Measurements from ENCODE around the gene VSTM2L.
"Not testable (repeated sequence)": the region's sequence is repeated elsewhere in the genome, so short reads cannot be mapped to it uniquely, and the experiment has no call there.

VSTM2L gene

DNA sequence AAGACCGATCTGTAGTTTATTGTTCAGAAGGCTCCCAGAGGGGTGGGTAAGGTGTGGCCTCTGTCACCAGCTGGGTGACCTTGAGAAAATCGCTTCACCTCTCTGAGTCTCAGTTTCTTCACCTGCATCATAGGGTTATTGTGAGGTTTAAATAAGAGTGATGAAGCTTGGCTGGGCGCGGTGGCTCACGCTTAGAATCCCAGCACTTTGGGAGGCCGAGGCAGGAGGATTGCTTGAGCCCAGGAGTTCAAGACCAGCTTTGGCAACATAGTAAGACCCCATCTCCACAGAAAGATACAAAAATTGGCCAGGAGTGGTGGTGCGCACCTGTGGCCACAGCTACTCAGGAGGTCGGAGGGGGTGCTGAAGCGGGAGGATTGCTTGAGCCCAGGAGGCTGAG, 36.0 kb downstream of the VSTM2L start:
- no peak for DNase-seq (ENCODE audit: low spot score)

DNA sequence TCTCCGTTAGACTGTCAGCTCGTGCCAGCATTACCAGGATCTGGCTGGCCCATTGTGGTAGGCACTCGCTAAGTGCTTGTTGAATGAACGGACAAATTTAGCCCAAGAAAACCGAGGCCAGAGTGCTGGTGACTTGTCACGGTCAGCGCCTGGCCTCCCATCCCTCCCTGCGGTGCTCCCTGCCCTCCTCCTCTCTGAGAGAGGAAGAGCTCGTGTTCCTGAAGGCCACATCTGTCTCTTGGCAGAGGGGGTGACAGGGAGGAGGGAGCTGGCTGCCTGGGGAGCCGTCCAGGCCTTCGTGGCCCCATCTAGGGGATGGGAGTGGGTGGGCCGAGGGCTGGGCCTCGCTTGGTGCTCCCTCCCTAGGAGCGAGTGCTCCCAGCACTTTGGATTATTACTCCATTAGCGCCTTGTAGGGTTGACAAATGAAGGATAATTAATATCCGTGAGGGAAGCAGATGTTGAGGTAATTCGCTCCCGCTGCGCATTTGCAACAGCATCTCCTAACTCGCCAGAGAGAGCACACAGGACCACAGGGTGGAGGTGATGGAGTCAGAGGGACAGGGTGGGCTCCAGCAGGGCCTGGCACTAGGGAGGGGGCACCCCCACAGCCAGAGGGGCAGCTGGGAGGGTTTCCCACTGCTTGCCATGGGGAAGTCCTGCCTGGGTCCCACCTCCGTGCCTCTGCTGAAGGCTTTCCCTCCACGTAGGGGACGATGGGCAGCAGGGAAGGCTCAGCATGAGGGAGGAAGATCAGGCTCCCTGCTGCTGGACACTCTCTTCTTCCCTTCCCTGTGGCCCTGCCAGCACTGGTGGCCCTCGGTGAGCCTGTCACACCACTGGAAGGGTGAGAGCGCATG, 37.0 kb downstream of the VSTM2L start:
- DNase-seq (ENCODE audit: low spot score), result no peak

GRCh38 chr20:37940858-37941257, 37.9 kb downstream of the VSTM2L start:
- no peak for DNase-seq (ENCODE audit: low spot score)

- DNase-seq (ENCODE audit: low spot score), result no peak
Observed at GRCh38 chr20:37941332-37941731, 38.4 kb downstream of the VSTM2L start.

- no peak for DNase-seq (ENCODE audit: low spot score)
Observed at GRCh38 chr20:37941992-37942391, 39.1 kb downstream of the VSTM2L start.

DNA sequence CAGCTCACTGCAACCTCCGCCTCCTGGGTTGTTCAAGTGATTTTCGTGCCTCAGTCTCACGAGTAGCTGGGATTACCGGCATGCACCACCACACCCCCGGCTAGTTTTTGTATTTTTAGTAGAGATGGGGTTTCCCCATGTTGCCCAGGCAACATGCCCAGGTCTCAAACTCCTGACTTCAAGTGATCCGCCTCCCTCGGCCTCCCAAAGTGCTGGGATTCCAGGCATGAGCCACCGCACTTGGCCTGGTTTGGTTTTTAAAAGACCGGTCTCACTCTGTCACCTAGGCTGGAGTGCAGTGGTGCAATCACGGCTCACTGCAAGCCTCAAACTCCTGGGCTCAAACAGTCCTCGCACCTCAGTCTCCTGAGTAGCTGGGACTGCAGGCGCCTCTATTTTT, 40.1 kb downstream of the VSTM2L start:
- no peak for DNase-seq (ENCODE audit: low spot score)

DNA sequence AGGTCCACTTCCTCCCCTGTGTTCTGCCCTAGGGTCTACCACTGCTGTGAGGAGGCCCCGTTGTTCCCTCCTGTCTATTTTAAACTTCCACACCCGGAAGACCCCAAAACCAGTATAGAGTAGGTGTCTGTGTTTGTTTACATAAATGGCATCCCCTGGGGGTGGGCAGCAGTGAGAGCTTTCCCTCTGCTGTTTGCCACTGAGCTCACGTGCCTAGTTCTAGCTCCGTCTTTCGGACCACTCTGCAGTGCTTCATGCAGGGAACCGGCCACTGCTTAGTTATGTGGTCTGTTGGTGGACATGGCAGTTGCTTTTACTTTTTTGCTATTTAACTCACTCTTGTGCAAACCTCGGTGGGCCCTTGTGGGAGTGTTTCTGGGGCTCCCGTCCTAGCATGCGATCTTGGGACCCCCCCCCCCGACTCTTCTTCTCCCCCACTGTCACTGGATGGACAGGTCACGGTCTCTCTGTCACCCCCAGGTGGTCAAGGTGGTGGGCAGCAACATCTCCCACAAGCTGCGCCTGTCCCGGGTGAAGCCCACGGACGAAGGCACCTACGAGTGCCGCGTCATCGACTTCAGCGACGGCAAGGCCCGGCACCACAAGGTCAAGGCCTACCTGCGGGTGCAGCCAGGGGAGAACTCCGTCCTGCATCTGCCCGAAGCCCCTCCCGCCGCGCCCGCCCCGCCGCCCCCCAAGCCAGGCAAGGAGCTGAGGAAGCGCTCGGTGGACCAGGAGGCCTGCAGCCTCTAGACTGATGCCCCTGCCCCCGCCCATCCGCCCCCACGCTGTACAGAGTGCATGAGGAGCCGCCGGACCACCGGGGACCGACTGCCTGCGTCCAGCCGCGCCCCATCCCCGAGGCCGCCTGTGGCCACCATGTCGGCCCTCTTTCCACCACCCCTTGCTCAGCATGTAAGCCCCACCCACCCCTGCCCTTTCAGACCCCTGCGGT, 40.9 kb downstream of the VSTM2L start:
- DNase-seq (ENCODE audit: low spot score), result no peak

DNA sequence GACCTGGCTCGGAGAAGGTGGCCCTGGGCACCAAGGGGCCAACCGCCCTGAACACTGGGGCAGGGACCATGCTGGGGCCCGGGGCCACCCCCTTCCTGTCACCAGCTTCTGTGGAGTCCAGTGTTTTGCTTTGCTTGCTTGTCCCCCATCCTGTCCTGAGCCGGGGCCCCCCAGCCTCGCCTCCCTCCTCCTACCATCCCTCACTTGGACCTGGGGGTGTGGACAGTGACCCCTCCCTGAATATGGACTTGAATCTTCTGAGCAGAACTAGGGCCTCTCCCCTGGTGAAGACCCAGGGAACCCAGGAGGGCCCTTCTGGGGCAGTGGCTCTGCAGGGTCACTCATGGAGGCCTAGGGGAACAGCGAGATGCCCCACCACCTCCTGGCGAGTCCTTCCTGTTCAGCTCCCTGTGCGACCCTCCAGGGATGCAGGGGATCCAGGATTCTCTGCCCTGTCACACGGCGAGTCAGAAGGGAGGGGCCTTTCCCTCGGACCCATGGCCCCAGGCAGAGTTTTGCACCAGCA, 41.6 kb downstream of the VSTM2L start:
- DNase-seq (ENCODE audit: low spot score), result no peak

GRCh38 chr20:37945091-37945547, 42.2 kb downstream of the VSTM2L start:
- DNase-seq (ENCODE audit: low spot score), result no peak

- DNase-seq (ENCODE audit: low spot score), result no peak
Observed at GRCh38 chr20:37946946-37947345, 44.0 kb downstream of the VSTM2L start.

DNA sequence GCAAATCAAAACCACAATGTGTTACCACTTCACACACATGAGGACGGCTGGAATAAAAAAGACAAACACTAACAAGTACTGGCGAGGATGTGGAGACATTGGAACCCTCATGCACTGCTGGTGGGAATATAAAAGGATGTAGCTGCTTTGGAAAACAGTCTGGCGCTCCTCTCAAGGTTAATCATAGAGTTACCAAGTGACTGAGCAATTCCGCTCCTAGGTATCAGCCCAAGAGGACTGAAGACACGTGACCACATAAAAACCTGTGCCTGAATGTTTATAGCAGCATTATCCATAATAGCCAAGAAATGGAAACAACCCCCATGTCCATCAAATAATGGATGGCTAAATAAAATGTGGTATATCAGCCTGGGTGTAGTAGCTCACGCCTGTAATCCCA, 45.0 kb downstream of the VSTM2L start:
- no peak for DNase-seq (ENCODE audit: low spot score)

DNA sequence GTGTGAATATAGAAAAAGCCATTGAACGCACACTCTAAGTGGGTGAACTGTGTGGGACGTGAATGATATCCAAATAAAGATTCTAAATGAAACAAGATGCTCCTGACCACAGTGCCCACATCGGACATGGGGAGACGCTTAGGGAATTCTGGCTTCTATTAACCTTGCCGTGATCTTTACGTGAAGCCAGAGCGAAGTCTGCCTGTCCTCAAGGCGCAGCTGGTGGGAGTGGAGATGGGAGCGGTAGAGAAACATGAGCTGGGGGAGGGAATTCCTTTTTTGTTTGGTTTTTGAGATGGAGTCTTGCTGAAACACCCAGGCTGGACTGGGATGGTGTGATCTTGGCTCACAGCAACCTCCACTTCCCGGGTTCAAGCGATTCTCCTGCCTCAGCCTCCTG, 46.0 kb downstream of the VSTM2L start:
- DNase-seq (ENCODE audit: low spot score), result no peak

- no peak for DNase-seq (ENCODE audit: low spot score)
Observed at GRCh38 chr20:37954190-37954589, 51.3 kb downstream of the VSTM2L start.

GRCh38 chr20:37954626-37955025, 51.7 kb downstream of the VSTM2L start:
- no peak for DNase-seq (ENCODE audit: low spot score)

GRCh38 chr20:37955511-37955910, 52.6 kb downstream of the VSTM2L start:
- no peak for DNase-seq (ENCODE audit: low spot score)

DNA sequence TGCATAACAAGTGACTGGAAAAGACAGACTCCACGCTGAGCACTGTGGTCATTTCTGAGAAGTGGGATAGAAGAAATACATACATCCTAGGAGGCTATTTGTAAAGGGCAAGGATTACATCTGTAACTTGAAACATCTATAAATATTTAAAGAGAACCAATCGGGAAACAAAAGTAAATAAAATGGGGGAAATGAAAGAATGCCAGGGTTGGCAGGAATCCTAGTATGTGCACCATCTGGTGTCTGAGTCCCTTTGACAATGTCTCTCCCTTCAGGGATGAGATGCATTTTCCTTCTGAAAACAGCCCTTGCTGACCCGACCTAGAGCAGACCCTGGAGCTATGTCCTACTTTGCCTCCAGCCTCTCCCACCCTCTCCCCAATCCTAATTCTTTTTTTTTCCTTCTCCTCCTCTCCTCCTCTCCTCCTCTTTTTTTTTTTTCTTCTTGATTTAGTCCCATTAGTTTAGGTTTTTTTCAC, 53.2 kb downstream of the VSTM2L start:
- no peak for DNase-seq (ENCODE audit: low spot score)

DNA sequence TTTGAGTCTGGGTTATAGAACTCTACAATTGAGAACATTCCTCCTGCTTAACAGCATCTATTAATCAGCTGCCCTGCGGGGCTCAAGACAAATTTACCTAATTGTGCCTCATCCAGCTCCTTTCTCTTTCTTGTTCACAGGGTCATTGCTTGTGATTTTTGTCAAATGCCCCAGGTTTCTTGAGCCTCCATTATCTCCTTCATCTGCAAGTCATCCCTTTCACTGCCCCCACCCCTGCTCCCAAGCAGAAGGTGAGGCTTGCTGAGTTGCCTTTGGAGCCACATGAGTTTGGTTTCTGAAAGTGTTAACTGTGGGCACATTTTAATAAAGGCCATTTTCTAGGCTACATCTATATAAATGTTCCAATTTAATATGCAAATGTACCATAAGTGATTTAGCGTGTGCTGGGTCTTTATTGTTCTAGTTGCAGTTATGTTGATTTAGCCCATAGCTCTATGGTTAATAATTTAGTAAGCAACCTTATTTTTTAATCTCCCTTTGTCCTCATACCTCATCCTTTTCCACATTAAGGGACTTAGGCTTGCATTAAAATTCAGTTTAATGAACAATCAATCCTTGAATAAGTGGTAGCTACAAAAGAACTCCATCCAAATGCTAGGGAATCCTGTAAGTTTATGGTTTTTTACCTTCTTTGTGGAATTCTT, 56.1 kb downstream of the VSTM2L start:
- no peak for DNase-seq (ENCODE audit: low spot score)

DNA sequence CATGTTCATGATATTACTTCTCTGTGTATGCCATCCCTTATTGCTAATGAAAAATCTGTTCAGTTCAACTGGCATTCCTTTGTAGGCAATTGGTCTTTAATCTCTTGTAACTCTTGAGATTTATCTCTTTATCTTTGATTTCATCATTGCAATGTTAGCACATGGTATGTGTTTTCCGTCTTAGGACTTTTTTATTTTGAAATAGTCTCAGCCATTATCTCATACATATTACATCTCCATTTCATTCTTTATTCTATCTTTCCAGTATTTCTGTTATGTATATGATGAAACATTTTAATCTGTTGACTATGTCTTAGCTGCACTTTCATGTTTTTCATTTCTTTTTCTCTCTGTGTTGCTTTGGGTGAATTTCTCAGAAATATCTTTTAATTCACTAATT, 58.1 kb downstream of the VSTM2L start:
- no peak for DNase-seq (ENCODE audit: low spot score)

GRCh38 chr20:37963483-37963882, 60.6 kb downstream of the VSTM2L start:
- DNase-seq (ENCODE audit: low spot score), result not testable (repeated sequence)

GRCh38 chr20:37968841-37969401, 66.0 kb downstream of the VSTM2L start:
- DNase-seq (ENCODE audit: low spot score), result no peak
